MCF 10A (cell line): Measurements from ENCODE around the gene CYTL1. TPM values are rescaled to one million over a fixed set of nuclear protein-coding genes. Genes with fewer than 3 reads are reported as not detected.

Source experiments
- BruUV-seq: library from RNA; stranded (reverse); fragments of 400-500 nt; replicated peaks from 2 replicates; lab custom pipeline; 2021; lab: Mats Ljungman, UMichigan
- CTCF ChIA-PET: fragments of 300-600 bp; sonication (Branson Sonifier 250); formaldehyde crosslinking; extraction: SDS; loops from one replicate; lab custom pipeline; 2021; ENCODE audit warnings: antibody characterized with exemption, inconsistent platforms; lab: Yijun Ruan, JAX
- POLR2A ChIA-PET: fragments of 300-600, 350-650 bp; sonication (Branson Sonifier 250); formaldehyde crosslinking; extraction: SDS; loops from one replicate; lab custom pipeline; 2020; ENCODE audit warnings: antibody characterized with exemption, inconsistent platforms; lab: Yijun Ruan, JAX
- DNase-seq: peaks from one replicate; pipeline ENCODE4 v3.0.0-alpha.2; 2018; ENCODE audit not compliant: unreplicated experiment
- H3K27ac Mint-ChIP-seq: one replicate; pipeline ENCODE4 v1.8.0; 2022; ENCODE audit warnings: mild to moderate bottlenecking, low read depth, mixed read lengths; ENCODE audit not compliant: unreplicated experiment
- H3K27me3 Mint-ChIP-seq: one replicate; pipeline ENCODE4 v1.8.0; 2022; ENCODE audit warnings: mixed read lengths; ENCODE audit not compliant: insufficient read depth, unreplicated experiment
- H3K36me3 Mint-ChIP-seq: one replicate; pipeline ENCODE4 v1.8.0; 2022; ENCODE audit warnings: mild to moderate bottlenecking, moderate library complexity, mixed read lengths; ENCODE audit not compliant: insufficient read depth, unreplicated experiment
- H3K4me1 Mint-ChIP-seq: one replicate; pipeline ENCODE4 v1.8.0; 2022; ENCODE audit warnings: mixed read lengths; ENCODE audit not compliant: insufficient read depth, unreplicated experiment
- H3K4me3 Mint-ChIP-seq: one replicate; pipeline ENCODE4 v1.8.0; 2022; ENCODE audit warnings: mild to moderate bottlenecking, moderate library complexity, mixed read lengths; ENCODE audit not compliant: unreplicated experiment
- H3K9me3 Mint-ChIP-seq: one replicate; pipeline ENCODE4 v1.8.0; 2022; ENCODE audit warnings: mixed read lengths; ENCODE audit not compliant: unreplicated experiment
- CTCF ChIP-seq: fragments of 200-600 bp; IDR thresholded peaks from one replicate; pipeline ENCODE4 v1.8.0; 2022; ENCODE audit warnings: antibody characterized with exemption, mild to moderate bottlenecking; ENCODE audit not compliant: unreplicated experiment
- intact Hi-C: fragments of 100-400 bp; cut with micrococcal nuclease; formaldehyde crosslinking; loops from 2 replicates; pipeline ENCODE4 v1.14.1; 2022
- total RNA-seq: library from RNA; stranded (reverse); gene quantifications from 2 replicates; pipeline ENCODE4 v1.2.3, GENCODE V29; 2022

The CYTL1 gene
- total RNA-seq, 1 experiment from 2014 or later: not detected

- H3K4me3 Mint-ChIP-seq: peak within 1 kb of the TSS; percentile 68
- H3K27ac Mint-ChIP-seq: no peak within 1 kb of the TSS
- no peaks in the 10 kb centered on the region for H3K9me3 Mint-ChIP-seq
- peak; percentile 45 for DNase-seq
- H3K27me3 Mint-ChIP-seq: no peaks in the 10 kb centered on the region
- H3K4me1 Mint-ChIP-seq: no peaks in the 10 kb centered on the region
- intact Hi-C loops: loop anchor here (2.0 to 10.0 kb wide), 3 partner anchors 91 to 663 kb away; partner anchors contain the start of gene EVC
- no TSS peak for BruUV-seq
- no peaks in the 10 kb centered on the region for H3K36me3 Mint-ChIP-seq
- POLR2A ChIA-PET: no interaction called here
- CTCF ChIA-PET: interaction anchor here (0.6 to 1.1 kb wide), 6 partner anchors 10 to 570 kb away, joined by 3 to 8 read pairs (median 4); no protein-coding TSS in a partner anchor
- no peak for TF ChIP-seq CTCF
Observed at GRCh38 chr4:5051278-5052203, 32.3 kb upstream of the CYTL1 start, which contains the start of gene STK32B. Gene STK32B (plus strand): TSS chr4:5051480.

GRCh38 chr4:5050520-5051277 lies 31.4 kb upstream of the CYTL1 start:
- intact Hi-C loops: loop anchor here (1.0 to 10.0 kb wide), 4 partner anchors 92 to 763 kb away; partner anchors contain the start of gene EVC
- POLR2A ChIA-PET: no interaction called here

GRCh38 chr4:5048721-5049120 lies 29.5 kb upstream of the CYTL1 start:
- Mint-ChIP-seq H3K27me3 (no peaks in the 10 kb centered on the region), H3K4me3 (no peak overlapping the region), H3K4me1 (peaks cover 14% of the 10 kb centered on the region), H3K36me3 (no peaks in the 10 kb centered on the region), H3K27ac (no peak overlapping the region), H3K9me3 (no peaks in the 10 kb centered on the region)
- ChIA-PET POLR2A (no interaction called here), CTCF (interaction anchor here (0.7 to 1.5 kb wide), 3 partner anchors 30 to 764 kb away, joined by 3 to 8 read pairs (median 3); no protein-coding TSS in a partner anchor)
- no peak for TF ChIP-seq CTCF
- intact Hi-C loops: no loop called here
- no peak for DNase-seq
- no TSS peak for BruUV-seq

More at GRCh38 chr4:5050520-5051277, 31.4 kb upstream of the CYTL1 start:
- Mint-ChIP-seq H3K36me3 (no peaks in the 10 kb centered on the region), H3K27me3 (no peaks in the 10 kb centered on the region), H3K4me3 (peak overlapping the region; percentile 68), H3K9me3 (no peaks in the 10 kb centered on the region), H3K4me1 (no peaks in the 10 kb centered on the region), H3K27ac (no peak overlapping the region)
- TF ChIP-seq CTCF: peak; percentile 72
- DNase-seq: peak; percentile 68
- CTCF ChIA-PET: interaction anchor here (0.6 to 1.7 kb wide), 13 partner anchors 11 to 941 kb away, joined by 3 to 8 read pairs (median 4); no protein-coding TSS in a partner anchor
- no TSS peak for BruUV-seq
